Tibial artery (tissue), 4 donors: ENCODE results near the gene ERC1.

Source experiments
- DNase-seq, 2 donors: peaks; one replicate each; pipeline ENCODE4 v3.0.0-alpha.2; 2019
- H3K27ac ChIP-seq, 2 donors: fragments of 200-600 bp; sonication (generic) in 1 of 2; 1 replicate in 1 of 2; 2 replicates in 1 of 2; pipeline ENCODE4 v1.5.1; 2018 to 2019; ENCODE audit warnings: mild to moderate bottlenecking in 1 of 2
- H3K27me3 ChIP-seq, 2 donors: fragments of 200-600 bp; sonication (generic) in 1 of 2; one replicate each; pipeline versions ENCODE4 v1.5.1 to v1.6.0; 2016 to 2019
- H3K36me3 ChIP-seq, 3 donors: fragments of 200-600 bp; sonication (generic) in 2 of 3; one replicate each; pipeline ENCODE4 v1.5.1; 2016 to 2019; ENCODE audit warnings: mild to moderate bottlenecking in 2 of 3
- H3K4me1 ChIP-seq, 4 donors: fragments of 200-600 bp; sonication (generic) in 2 of 4; 1 replicate in 3 of 4; 2 replicates in 1 of 4; pipeline ENCODE4 v1.5.1; 2016 to 2019
- H3K4me3 ChIP-seq, 2 donors: fragments of 200-600 bp; sonication (generic) in 1 of 2; 1 replicate in 1 of 2; 2 replicates in 1 of 2; pipeline ENCODE4 v1.5.1; 2018 to 2019; ENCODE audit warnings: mild to moderate bottlenecking in 2 of 2
- H3K9me3 ChIP-seq, 3 donors: fragments of 200-600 bp; sonication (generic) in 1 of 3; one replicate each; pipeline ENCODE4 v1.5.1; 2016 to 2019
- CTCF ChIP-seq, 2 experiments: fragments of 200-600 bp in 1 of 2; fragments of 450-650 bp in 1 of 2; IDR thresholded peaks; one replicate each; pipeline ENCODE4 v1.5.1; 2017 to 2019; ENCODE audit warnings: antibody characterized with exemption in 2 of 2, mild to moderate bottlenecking in 1 of 2, moderate library complexity in 1 of 2
- intact Hi-C: fragments of 100-400 bp; cut with DNase I; formaldehyde crosslinking; loops from one replicate; pipeline ENCODE4 v1.15.0; 2023; ENCODE audit warnings: low total_unique reads

The ERC1 gene

GRCh38 chr12:1077036-1077803 lies 86.2 kb downstream of the ERC1 start:
- H3K4me1 ChIP-seq, result peaks cover 0 to 32% (median 4%) of the 10 kb centered on the region in 4 donors
- no peaks in the 10 kb centered on the region for H3K27me3 ChIP-seq
- intact Hi-C loops, result no loop called here
- DNase-seq, result no peak
- H3K4me3 ChIP-seq, result peak overlapping the region in 1 of 2 donors; percentile 7
- H3K27ac ChIP-seq, result peak overlapping the region; percentile 13 to 33
- H3K9me3 ChIP-seq, result no peaks in the 10 kb centered on the region
- no peak for TF ChIP-seq CTCF (IDR thresholded peaks at IDR 0.05)
- no peaks in the 10 kb centered on the region for H3K36me3 ChIP-seq

DNA sequence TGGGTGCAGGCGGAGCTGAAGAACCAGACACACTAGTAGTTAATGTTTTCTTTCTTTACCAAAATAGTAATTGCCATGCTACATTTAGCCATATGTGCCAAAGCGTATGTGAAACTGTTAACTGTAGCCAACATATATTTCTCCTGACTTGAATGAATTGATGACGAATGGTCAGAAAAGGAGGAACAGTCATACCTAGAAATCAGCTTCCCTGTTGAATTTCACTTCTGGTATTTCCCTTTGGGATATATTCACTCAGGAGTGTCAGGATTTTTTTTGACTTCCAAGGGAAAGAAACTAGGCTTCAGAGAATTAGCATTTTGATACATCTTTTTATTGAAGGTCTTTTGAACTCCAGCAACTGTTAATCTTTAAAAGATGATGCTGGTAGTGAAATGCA lies 87.0 kb downstream of the ERC1 start:
- H3K27ac ChIP-seq, result peak overlapping the region; percentile 13 to 33
- intact Hi-C loops, result no loop called here

GRCh38 chr12:1080520-1081223 lies 89.6 kb downstream of the ERC1 start:
- Histone ChIP-seq H3K36me3 (no peaks in the 10 kb centered on the region), H3K4me3 (no peak overlapping the region), H3K27ac (no peak overlapping the region), H3K4me1 (peaks cover 0 to 47% (median 10%) of the 10 kb centered on the region in 4 donors), H3K9me3 (no peaks in the 10 kb centered on the region), H3K27me3 (no peaks in the 10 kb centered on the region)
- no peak for DNase-seq
- intact Hi-C loops, result no loop called here
- TF ChIP-seq CTCF (IDR thresholded peaks at IDR 0.05), result no peak

More for the DNA sequence above, 87.0 kb downstream of the ERC1 start:
- DNase-seq, result no peak
- no peaks in the 10 kb centered on the region for H3K36me3 ChIP-seq
- no peak overlapping the region for H3K4me3 ChIP-seq
- H3K9me3 ChIP-seq, result no peaks in the 10 kb centered on the region
- no peak for TF ChIP-seq CTCF (IDR thresholded peaks at IDR 0.05)
- no peaks in the 10 kb centered on the region for H3K27me3 ChIP-seq
- peaks cover 0 to 33% (median 4%) of the 10 kb centered on the region in 4 donors for H3K4me1 ChIP-seq

- intact Hi-C loops, result no loop called here
These were observed 92.3 kb downstream of the ERC1 start for GRCh38 chr12:1083151-1083888.

More at GRCh38 chr12:1083151-1083888, 92.3 kb downstream of the ERC1 start:
- Histone ChIP-seq H3K9me3 (no peaks in the 10 kb centered on the region), H3K4me3 (peak overlapping the region; percentile 10 to 11), H3K27ac (peak overlapping the region; percentile 80 to 82), H3K27me3 (no peaks in the 10 kb centered on the region), H3K36me3 (no peaks in the 10 kb centered on the region), H3K4me1 (peaks cover 0 to 22% (median 6%) of the 10 kb centered on the region in 4 donors)
- DNase-seq, result no peak
- no peak for TF ChIP-seq CTCF (IDR thresholded peaks at IDR 0.05)
